RWPE2 (cell line): ENCODE data around the gene CTRB1.
A peak's percentile ranks its signal among the peaks of the same experiment; 100 is the strongest.
"Not testable (repeated sequence)": the region's sequence is repeated elsewhere in the genome, so short reads cannot be mapped to it uniquely, and the experiment has no call there.

Experiments used
- ATAC-seq: fragments of 200-7000 bp; cut with Tn5 transposase; 3 replicates; pipeline ENCODE4 v1.9.1; 2021; ENCODE audit warnings: low read depth
- DNase-seq: peaks from one replicate; pipeline ENCODE4 v3.0.0-alpha.2; 2020; ENCODE audit warnings: low spot score
- H3K27ac ChIP-seq: fragments of 450-650 bp; 2 replicates; pipeline ENCODE4 v1.5.1; 2017; ENCODE audit warnings: mild to moderate bottlenecking; ENCODE audit not compliant: poor library complexity, severe bottlenecking
- H3K27me3 ChIP-seq: fragments of 250-450 bp; sonication (Bioruptor Pico); 2 replicates; pipeline ENCODE4 v1.5.1; 2021; ENCODE audit warnings: mild to moderate bottlenecking, moderate library complexity; ENCODE audit not compliant: insufficient read depth, poor library complexity, severe bottlenecking
- H3K36me3 ChIP-seq: fragments of 250-450 bp; sonication (Bioruptor Pico); 2 replicates; pipeline ENCODE4 v1.5.1; 2020; ENCODE audit warnings: low read depth, mild to moderate bottlenecking, moderate library complexity
- H3K4me1 ChIP-seq: fragments of 250-450 bp; sonication (Bioruptor Pico); 2 replicates; pipeline ENCODE4 v1.5.1; 2021; ENCODE audit warnings: mild to moderate bottlenecking, moderate library complexity; ENCODE audit not compliant: insufficient read depth, poor library complexity, severe bottlenecking
- H3K4me3 ChIP-seq: fragments of 250-450 bp; sonication (Bioruptor Pico); 2 replicates; pipeline ENCODE4 v1.5.1; 2021; ENCODE audit warnings: mild to moderate bottlenecking, moderate library complexity; ENCODE audit not compliant: severe bottlenecking
- H3K9me3 ChIP-seq: fragments of 250-450 bp; sonication (Bioruptor Pico); 2 replicates; pipeline ENCODE4 v1.5.1; 2021; ENCODE audit warnings: mild to moderate bottlenecking, moderate library complexity; ENCODE audit not compliant: severe bottlenecking
- TF ChIP-seq, protein P1 (sequence below): fragments of 450-650 bp; IDR thresholded peaks from one replicate; pipeline ENCODE4 v1.5.1; 2017; ENCODE audit warnings: mild to moderate bottlenecking, moderate library complexity; ENCODE audit not compliant: poor library complexity, severe bottlenecking

Gene CTRB1

DNA sequence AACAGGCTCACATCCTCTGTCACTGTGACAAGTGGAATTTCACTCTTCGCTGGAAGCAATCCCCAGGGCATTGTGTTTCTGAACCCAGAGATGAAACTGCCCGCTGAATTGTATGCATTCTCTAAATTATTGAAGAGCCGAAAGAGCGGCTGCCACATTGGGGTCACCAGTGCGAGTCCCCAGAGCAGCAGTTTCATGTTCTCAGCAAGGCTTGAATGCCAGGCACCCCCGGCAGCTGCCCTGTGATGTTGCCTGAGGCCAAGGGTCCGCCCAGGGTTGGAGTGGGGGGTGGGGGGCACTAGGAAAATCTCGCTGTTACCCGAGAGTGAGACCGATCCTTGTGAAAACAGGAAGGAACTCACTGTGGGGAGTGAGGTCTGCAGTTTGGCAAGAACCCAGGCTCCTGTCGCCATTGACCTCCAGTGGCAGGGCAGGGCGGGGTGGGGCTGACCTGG is 53.3 kb downstream of the CTRB1 start:
- TF ChIP-seq, protein P1, sequence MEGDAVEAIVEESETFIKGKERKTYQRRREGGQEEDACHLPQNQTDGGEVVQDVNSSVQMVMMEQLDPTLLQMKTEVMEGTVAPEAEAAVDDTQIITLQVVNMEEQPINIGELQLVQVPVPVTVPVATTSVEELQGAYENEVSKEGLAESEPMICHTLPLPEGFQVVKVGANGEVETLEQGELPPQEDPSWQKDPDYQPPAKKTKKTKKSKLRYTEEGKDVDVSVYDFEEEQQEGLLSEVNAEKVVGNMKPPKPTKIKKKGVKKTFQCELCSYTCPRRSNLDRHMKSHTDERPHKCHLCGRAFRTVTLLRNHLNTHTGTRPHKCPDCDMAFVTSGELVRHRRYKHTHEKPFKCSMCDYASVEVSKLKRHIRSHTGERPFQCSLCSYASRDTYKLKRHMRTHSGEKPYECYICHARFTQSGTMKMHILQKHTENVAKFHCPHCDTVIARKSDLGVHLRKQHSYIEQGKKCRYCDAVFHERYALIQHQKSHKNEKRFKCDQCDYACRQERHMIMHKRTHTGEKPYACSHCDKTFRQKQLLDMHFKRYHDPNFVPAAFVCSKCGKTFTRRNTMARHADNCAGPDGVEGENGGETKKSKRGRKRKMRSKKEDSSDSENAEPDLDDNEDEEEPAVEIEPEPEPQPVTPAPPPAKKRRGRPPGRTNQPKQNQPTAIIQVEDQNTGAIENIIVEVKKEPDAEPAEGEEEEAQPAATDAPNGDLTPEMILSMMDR: no peak
- DNase-seq (no peak), ATAC-seq (no peak)
- Histone ChIP-seq H3K27me3 (no peaks in the 10 kb centered on the region), H3K27ac (no peak overlapping the region), H3K4me1 (peaks cover 15% of the 10 kb centered on the region), H3K4me3 (no peak overlapping the region), H3K9me3 (no peaks in the 10 kb centered on the region), H3K36me3 (no peaks in the 10 kb centered on the region)

DNA sequence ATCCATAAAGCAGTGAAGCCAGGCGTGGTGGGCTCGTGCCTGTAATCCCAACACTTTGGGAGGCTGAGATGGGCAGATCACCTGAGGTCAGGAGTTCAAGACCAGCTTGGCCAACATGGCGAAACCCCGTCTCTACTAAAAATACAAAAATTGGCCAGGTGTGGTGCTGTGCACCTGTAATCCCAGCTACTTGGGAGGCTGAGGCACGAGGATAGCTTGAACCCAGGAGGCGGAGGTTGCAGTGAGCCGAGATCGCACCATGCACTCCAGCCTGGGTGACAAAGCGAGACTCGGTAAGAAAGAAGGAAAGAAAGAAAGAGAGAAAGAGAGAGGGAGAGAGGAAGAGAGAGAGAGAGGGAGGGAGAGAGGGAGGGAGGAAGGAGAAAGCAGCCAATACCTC is 53.8 kb downstream of the CTRB1 start:
- not testable (repeated sequence) for H3K27ac ChIP-seq, H3K4me3 ChIP-seq, ATAC-seq

DNA sequence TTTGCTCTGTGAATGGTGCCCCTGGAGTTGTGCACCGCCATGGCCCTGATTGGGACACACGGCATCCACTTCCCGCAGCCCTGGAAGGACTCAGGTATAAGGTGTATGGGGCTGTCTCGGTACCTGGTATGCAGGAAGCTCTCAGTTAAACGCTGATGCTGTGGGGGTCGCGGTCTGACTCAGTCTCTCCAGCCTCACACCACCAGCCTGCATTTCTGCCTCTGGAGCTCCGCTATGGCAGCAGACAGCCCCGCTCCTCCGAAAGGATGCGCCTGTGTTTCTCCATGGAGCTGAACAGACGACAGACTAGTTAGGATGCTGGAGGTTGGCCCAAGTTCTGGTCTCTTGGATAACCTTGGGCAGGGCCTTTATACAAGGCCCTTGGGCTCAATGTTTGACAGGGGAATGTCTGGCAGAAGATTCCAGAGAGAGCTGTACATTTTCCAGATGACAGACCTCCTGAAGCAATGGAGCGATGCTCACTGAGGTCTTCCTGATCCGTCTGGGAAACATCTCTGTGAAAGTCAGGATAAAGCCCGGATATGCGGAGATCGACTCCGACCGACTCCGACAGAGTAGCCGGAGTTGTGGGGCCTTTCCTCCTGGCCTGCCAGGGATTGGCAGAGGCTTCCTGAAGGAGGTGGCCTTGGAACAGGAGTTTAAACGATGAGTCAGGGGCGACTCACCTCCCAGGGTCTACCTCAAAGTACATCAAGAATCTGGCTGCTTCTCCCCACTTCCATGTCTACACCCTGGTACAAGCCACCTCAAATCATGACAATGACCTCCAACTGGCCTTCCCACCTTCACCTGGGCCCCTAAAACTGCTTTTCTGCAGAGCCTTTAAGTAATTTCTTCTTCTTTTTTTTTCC is 54.5 kb downstream of the CTRB1 start:
- TF ChIP-seq, protein P1: no peak
- Histone ChIP-seq H3K4me1 (peaks cover 8% of the 10 kb centered on the region), H3K36me3 (no peaks in the 10 kb centered on the region), H3K27ac (peak overlapping the region; percentile 31), H3K4me3 (no peak overlapping the region), H3K9me3 (no peaks in the 10 kb centered on the region), H3K27me3 (no peaks in the 10 kb centered on the region)
- DNase-seq: no peak
- ATAC-seq: peak; percentile 81

More for the DNA sequence above, 53.8 kb downstream of the CTRB1 start:
- not testable (repeated sequence) for H3K9me3 ChIP-seq, H3K36me3 ChIP-seq, H3K27me3 ChIP-seq, DNase-seq
- H3K4me1 ChIP-seq: peaks cover 13% of the 10 kb centered on the region
